ENCODE results near the gene IL1RAPL1.

The IL1RAPL1 gene

GRCh38 chrX:29665532-29665931 is 1078.3 kb downstream of the IL1RAPL1 start:
- DNase-seq = no peak

GRCh38 chrX:29666366-29666765 is 1079.1 kb downstream of the IL1RAPL1 start:
- DNase-seq = no peak

GRCh38 chrX:29671421-29671820 is 1084.2 kb downstream of the IL1RAPL1 start:
- DNase-seq = no peak

- DNase-seq = no peak
Observed at GRCh38 chrX:29687687-29688086, 1100.4 kb downstream of the IL1RAPL1 start.

GRCh38 chrX:29690061-29690460 is 1102.8 kb downstream of the IL1RAPL1 start:
- DNase-seq = no peak

- no peak for DNase-seq
Observed at GRCh38 chrX:29691044-29691443, 1103.8 kb downstream of the IL1RAPL1 start.

GRCh38 chrX:29693912-29694311 is 1106.7 kb downstream of the IL1RAPL1 start:
- no peak for DNase-seq

GRCh38 chrX:29699239-29699638 is 1112.0 kb downstream of the IL1RAPL1 start:
- no peak for DNase-seq

- no peak for DNase-seq
Observed at GRCh38 chrX:29707088-29707487, 1119.8 kb downstream of the IL1RAPL1 start.

GRCh38 chrX:29721152-29721551 is 1133.9 kb downstream of the IL1RAPL1 start:
- no peak for DNase-seq

- DNase-seq = no peak
Observed at GRCh38 chrX:29724316-29724715, 1137.1 kb downstream of the IL1RAPL1 start.

- no peak for DNase-seq
Observed at GRCh38 chrX:29726811-29727210, 1139.6 kb downstream of the IL1RAPL1 start.

- DNase-seq = no peak
Observed at GRCh38 chrX:29728639-29729038, 1141.4 kb downstream of the IL1RAPL1 start.

GRCh38 chrX:29744966-29745365 is 1157.7 kb downstream of the IL1RAPL1 start:
- no peak for DNase-seq

- no peak for DNase-seq
Observed at GRCh38 chrX:29746326-29746725, 1159.1 kb downstream of the IL1RAPL1 start.

- DNase-seq = no peak
Observed at GRCh38 chrX:29762006-29762405, 1174.8 kb downstream of the IL1RAPL1 start.

GRCh38 chrX:29775890-29776289 is 1188.6 kb downstream of the IL1RAPL1 start:
- DNase-seq = no peak

GRCh38 chrX:29787656-29788055 is 1200.4 kb downstream of the IL1RAPL1 start:
- no peak for DNase-seq

GRCh38 chrX:29788991-29789699 is 1201.9 kb downstream of the IL1RAPL1 start:
- DNase-seq = no peak

- no peak for DNase-seq
Observed at GRCh38 chrX:29792335-29792734, 1205.1 kb downstream of the IL1RAPL1 start.

GRCh38 chrX:29797156-29797555 is 1209.9 kb downstream of the IL1RAPL1 start:
- no peak for DNase-seq

- DNase-seq = no peak
Observed at GRCh38 chrX:29798469-29798868, 1211.2 kb downstream of the IL1RAPL1 start.

- DNase-seq = no peak
Observed at GRCh38 chrX:29813174-29813573, 1225.9 kb downstream of the IL1RAPL1 start.

GRCh38 chrX:29824176-29824906 is 1237.1 kb downstream of the IL1RAPL1 start:
- no peak for DNase-seq

GRCh38 chrX:29826742-29827141 is 1239.5 kb downstream of the IL1RAPL1 start:
- no peak for DNase-seq

Data from NCI-H2171 (cell line).